ENCODE measurements around the gene STEEP1.
"Not testable (repeated sequence)": the region's sequence is repeated elsewhere in the genome, so short reads cannot be mapped to it uniquely, and the experiment has no call there.

STEEP1 gene

DNA sequence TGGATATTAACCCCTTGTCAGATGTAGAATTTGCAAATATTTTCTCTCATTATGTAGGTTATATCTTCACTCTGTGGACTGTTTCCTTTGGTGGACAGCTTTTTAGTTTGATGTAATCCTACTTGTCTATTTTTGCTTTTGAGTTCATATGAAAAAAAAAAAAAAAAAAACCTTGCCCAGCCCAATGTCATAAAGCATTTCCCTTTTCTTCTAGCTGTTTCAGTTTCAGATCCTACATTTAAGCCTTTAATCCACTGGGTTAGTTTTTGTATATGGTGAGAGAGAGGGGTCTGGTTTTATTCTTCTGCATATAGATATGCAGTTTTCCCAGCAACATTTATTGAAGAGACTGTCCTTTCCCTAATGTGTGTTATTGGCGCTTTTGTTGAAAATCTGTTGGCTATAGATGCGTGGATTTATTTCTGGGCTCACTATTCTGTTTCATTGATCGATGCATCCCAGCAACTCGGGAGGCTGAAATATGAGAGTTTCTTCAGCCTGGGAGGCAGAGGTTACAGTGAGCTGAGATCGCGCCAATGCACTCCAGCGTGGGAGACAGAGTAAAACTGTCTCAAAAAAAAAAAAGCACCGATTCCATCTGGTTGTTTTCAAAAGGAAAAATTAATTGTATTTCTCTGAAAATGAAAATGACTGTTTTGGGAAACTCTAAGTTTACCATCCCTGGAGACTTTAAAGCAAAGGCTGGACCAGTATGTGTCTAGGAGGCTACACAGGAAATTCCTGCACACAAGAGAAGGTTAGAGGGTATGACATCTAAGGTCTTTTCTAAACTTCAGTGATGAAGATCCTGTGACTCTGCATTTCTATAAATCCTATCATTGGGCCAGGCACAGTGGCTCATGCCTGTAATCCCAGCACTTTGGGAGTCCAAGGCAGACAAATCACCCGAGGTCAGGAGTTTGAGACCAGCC lies 35.6 kb downstream of the STEEP1 start:
- DNase-seq (ENCODE audit: low read depth in 2 of 2) = no peak

DNA sequence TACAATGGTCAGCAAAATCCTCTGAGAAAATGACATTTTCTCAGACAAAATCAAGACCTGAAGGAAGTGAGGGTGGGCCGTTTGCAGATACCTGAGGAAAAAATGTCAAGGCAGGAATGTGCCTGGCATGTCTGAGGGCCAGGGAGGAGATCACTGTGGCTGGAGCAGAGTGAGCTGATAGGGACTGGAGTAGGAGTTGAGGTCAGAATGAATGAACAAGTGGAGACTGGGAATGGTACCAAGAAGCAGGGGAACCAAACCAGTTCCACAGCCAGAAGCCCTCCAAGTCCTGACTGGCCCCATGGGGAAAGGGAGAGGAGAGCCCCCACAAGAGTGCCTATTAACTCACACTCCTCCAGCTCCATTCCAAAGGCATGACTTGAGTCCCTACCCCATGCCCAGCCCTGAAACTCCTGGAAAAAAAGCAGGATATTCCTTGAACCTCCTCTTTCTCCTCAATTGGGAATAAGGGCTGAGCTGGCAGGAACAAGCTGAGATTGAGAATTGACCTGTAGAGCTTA lies 41.5 kb downstream of the STEEP1 start:
- no peak for DNase-seq (ENCODE audit: low read depth in 2 of 2)

DNA sequence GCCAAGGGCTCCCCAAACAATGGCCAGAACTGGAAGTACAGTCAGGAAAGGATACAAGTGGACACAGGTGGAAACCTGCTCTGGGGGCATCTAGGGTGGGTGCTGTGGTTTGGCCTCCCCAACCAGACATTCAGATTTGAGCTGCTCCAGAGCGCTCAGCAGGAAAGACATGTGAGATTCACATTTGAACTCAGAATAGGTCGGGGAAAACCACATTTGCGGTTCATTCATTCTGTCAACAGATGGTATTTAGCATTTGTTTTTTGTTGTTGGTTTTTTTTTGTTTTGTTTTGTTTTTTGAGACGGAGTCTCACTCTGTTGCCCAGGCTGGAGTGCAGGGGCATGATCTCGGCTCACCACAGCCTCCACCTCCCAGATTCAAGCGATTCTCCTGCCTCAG lies 44.0 kb downstream of the STEEP1 start:
- no peak for DNase-seq (ENCODE audit: low read depth in 2 of 2)

DNA sequence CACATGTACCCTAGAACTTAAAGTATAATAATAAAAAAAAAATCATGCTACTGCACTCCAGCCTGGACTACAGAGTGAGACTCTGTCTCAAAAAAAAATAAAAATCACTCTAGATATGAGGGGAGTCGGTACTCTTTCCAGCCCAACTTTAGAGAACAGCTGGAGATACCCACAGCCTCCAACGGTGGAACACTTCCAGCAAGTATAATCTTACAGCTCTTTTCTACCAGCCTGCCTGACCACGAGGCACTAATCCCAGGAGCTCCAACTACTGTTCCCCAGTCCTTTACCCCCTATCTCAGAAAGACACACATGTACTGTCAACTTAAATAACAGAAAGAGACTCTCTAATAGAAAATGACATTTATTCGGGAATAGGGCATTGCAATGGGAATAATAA lies 46.8 kb downstream of the STEEP1 start:
- no peak for DNase-seq (ENCODE audit: low read depth in 2 of 2)

DNA sequence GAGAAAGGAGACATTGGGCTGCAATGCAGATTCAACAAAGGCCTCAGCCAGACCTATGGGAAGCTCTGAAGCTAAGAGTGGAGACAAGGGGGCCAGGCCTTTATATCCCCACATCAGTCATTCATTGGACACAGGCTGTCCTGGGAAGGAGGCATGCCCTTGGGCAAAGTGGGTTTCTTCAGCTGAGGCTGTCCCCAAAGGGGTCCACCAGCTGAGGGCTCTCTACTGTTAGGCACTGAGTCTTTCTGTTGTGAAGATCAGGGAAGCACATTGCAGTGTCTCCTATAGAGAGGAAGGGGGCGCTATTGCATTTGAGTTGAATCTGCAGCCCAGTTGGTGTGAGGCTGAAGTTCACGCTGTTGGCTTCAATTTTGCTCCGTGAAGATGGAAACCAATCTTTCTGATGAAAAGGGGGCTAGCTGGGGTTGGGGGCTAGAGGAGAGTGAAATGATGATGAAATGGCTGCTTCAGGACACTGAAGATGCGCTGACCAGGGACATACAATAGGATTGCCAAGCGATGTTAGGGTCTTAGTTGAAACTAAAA lies 49.0 kb downstream of the STEEP1 start:
- DNase-seq (ENCODE audit: low read depth in 2 of 2) = peak; percentile 1 to 4

DNA sequence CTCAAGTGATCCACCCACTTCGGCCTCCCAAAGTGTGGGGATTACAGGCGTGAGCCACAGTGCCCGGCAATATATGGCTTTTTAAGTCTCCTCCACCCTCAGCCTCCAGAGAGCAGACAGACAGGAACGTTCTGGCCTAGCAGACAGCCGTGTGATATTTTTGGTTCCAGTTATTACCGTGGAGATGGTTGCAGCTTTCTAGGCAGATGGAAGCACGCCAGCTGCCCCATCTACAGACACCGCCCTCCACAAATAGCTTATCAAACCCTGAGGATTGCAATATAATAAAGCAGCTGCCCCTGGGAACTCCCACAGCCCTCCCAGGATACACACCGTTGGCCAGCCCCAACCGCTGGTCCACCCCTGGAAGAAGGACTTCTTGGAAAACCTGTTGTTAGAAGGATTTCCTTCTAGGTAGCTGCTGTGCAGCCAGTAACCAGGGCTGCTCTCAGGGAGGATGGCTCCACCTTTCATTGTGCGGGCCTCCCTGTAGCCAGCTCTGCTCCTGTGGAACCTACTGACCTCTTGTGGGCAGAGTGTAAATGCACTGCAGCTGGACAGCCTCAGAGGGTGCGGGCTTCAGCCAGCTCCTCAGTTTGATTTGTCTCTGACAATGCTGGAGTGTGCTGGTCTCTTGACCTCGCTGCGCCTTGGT lies 52.9 kb downstream of the STEEP1 start:
- DNase-seq (ENCODE audit: low read depth in 2 of 2) = no peak

DNA sequence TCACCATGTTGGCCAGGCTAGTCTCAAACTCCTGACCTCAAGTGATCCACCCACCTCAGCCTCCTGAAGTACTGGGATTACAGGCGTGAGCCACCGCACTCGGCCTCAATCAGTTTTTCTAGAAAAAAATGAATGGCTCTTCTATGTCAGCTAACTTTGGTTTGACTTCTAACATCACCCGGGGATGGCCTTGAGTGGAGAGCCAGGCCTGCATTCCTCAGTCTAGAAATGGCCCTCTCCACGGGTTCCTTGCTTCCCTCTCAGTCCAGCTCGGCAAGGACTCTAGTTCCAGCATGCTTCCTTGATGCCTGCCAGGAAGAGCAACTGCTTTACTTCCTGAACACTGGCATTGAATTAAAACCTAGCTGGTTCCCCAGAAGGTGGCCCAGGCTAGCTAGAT lies 58.0 kb downstream of the STEEP1 start:
- no peak for DNase-seq (ENCODE audit: low read depth in 2 of 2)

DNA sequence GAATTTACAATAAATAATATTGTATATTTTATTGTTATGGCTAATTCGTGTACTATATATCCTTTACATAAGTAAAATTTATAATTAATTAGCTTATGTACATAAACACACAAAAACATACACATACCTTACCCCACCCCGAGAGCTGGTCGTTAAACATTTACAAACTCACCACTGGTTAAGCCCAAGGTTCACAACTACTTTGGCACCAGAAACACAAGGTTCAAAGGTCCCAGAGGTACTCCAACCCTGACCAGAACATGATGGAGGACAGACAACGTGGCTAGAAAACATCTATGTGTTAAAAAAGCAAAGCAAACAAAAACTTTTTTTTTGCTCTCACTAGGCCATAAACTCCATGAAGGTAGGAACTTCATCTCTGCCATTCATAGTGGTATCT lies 59.3 kb downstream of the STEEP1 start:
- no peak for DNase-seq (ENCODE audit: low read depth in 2 of 2)

DNA sequence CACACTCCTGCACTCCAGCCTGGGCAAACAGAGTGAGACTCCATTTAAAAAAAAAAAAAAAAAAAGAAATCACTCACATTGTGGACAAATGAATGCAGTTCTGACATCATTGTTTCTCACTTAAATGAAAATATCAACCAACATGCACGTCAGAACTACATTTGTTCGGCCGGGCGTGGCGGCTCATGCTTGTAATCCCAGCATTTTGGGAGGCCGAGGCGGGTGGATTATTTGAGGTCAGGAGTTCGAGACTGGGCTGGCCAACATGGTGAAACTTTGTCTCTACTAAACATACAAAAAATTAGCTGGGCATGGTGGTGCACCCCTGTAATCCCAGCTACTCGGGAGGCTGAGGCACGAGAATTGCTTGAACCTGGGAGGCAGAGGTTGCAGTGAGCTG lies 60.1 kb downstream of the STEEP1 start:
- not testable (repeated sequence) for DNase-seq (ENCODE audit: low read depth in 2 of 2)

DNA sequence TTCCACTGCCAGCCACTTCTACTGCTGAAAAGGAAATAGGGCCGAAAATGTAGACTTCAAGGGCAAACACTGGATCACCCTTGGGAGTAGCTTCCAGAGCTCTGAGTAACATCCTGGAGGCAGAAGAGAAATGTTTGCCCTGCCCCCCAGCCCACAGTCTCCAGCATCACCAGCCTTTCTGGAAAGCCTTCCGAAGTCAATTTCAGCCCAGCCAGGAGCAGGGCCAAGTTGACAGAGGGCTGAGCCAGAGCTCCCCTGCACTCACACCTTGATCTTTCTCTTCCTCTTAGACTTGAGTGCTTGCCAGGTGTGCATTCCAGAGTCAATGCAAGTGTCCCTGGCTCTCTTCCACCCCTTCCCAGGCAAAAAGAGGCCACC lies 61.7 kb downstream of the STEEP1 start:
- no peak for DNase-seq (ENCODE audit: low read depth in 2 of 2)

DNA sequence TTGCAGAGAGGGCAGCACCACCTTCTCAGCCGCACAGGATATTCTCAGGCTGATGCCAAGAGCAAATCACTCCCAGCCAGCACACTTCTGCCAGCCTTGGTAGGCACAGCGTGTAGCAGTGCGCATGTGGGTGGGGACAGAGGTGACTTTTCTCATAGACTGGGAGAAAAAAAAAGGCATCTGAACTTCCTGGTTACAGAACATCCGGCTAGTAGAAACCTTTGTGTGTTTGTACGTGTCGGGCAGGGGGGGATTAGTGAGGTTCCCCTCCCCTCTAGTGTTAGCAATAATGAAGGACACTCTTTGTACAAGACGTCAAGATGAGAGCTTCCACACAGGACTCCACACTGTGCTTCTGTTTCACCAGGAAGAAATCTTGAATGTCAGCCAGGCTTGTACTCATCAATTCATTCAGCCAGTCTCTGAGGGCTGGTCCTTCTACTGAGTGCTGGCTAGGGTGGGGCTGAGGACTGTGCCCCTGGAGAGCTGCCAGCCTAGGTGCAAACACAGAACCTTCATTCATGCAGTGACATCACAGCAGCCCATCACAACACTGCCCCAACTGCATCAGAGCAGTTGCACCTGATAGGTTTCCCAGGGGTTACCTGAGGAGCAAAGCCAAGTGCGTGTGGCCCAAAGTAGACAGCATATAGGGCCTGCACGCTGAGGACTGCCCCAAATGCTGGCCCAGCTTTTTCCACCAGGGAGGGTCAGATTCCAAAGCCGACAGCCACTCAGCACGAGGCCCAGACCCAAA lies 62.3 kb downstream of the STEEP1 start:
- DNase-seq (ENCODE audit: low read depth in 2 of 2) = no peak

DNA sequence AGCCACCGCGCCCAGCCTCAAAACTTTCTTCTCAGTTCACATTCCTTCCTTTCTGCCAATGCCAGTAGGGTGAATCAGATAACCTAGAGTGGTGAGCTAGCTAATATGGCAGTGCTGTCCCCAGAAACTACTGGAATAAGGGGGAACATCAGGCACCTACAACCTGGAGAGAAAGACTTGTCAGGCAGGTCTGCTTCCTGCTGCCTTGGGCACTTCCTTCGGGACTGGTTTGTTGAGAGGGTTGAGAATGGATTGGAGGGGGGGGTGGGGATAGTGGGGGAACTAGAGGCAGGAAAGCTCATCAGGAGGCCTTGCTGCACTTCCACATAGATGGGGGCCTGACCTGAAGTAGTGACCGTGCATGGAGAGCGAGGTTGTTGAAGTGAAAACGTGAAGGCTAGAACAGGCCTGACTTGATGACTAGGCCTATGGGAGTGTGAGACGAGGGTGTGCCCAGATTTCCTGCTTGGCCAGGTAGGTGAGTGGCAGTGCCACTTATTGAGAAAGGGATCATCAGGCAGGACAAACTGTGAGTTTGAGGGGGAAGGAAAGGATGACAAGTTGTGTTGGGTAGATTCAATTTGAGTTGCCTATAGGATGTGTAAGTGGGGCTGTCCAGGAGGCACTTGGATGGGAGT lies 63.6 kb downstream of the STEEP1 start:
- DNase-seq (ENCODE audit: low read depth in 2 of 2) = no peak

DNA sequence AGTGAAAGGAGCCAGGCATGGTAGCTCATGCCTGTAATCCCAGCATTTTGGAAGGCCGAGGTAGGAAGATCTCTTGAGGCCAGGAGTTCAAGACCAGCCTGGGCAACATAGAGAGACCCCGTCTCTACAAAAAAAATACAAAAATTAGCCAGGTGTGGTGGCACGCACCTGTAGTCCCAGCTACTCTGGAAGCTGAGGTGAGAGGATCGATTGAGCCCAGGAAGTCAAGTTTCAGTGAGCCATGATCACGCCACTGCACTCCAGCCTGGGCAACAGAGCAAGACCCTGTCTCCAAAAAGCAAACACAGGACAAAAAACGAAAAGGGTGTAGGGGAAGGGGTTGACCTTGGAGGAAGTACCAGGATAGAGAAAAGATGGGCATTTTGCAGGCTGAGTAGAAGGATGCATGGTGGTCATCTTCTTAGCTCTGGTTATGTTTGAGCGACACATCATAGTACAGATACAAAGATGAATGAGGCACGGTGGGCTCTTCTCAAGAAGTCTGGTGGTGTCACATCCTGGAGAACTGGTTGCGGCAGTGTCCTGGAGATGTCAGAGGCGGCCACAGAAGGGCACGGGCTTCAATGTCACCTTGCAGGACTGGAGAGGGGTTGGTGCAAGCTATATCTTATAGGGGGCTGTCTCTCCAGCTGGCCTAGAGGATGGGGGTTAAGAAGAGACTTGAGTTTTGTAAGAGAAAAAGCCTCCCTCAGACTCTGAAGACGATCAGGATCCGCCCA lies 65.0 kb downstream of the STEEP1 start:
- no peak for DNase-seq (ENCODE audit: low read depth in 2 of 2)

DNA sequence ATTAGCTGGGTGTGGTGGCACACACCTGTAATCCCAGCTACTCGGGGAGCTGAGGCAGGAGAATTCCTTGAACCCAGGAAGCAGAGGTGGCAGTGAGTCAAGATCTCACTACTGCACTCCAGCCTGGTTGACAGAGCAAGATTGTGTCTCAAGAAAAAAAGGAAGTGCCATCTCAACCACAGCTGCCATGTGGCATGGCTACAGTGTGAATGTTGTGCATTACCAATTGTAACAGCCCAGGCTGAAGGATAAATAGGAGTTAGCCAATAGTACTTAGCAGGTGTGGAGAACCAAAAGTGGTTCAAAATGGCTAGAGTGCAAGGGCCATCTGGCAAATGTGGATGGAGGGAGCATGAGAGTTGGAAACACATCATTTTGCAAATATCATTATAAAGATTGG lies 68.0 kb downstream of the STEEP1 start:
- DNase-seq (ENCODE audit: low read depth in 2 of 2) = no peak

DNA sequence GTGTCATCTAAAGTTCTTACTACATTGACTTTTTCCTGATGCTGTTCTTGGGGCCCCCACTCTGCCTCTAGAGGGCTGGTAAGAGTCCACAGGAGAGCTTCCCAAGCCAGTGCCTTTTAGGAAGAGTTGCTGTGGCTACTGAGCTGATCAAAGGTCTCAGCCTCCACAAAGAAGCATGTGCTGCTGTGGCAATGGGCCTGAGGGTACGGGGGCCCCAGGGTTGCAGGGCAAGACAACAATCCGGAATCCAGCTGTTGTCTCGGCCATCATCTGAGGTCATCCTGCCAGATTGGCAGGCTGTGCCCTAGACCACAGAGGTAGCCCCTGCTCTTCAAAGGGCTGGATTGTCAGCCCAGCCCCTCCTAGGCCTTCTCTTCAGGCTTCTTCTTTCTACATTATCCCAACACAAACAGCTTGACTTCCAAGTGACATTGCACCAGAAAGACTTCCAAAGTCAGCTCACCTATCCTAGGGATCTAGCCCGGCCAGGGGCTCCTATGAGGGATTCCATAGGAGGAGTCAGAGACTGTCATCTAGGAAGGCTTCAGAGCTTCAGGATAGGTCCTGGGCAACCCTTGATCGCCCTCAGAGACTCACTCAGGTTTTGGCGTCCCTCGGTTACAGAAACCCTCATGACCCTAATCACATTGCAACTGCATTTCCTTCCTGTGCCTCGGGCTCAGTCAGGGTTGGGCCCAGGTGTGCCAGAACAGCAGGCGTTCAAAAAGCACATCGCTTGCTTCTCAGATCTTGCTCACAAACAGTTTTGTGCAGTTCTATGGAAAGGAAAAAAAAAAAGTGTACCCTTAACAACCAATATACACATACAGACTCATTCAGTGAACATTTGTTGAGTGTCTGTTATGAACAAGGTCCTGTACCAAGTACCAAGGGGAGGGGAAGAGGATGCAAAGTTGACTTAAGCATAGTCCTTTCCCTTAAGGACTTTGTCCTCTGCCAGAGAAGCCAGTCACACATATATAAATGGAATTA lies 69.2 kb downstream of the STEEP1 start:
- DNase-seq (ENCODE audit: low read depth in 2 of 2) = no peak

DNA sequence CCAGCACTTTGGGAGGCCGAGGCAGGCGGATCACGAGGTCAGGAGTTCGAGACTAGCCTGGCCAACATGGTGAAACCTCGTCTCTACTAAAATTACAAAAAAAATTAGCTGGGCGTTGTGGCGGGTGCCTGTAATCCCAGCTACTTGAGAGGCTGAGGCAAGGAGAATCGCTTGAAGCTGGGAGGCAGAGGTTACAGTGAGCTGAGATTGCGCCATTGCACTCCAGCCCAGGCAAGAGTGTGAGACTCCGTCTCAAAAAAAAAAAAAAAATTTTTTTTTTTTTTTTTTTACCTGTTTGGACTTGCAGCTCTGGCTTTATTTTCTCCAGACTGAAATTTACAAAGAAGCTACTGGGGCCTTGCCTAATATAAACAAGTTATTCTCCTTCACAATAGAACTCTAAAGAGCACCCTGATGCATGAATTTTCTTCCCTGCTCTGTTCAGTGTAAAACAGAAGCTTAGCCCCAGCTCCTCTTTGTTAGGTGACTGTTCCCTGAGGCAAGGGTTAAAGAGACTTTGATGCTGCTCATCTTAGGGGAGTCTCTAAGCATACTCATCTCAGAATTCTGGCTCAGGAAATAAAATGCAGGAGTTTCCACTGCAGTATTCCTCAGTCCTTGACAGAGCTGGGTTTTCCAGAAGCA lies 71.2 kb downstream of the STEEP1 start:
- DNase-seq (ENCODE audit: low read depth in 2 of 2) = not testable (repeated sequence)

DNA sequence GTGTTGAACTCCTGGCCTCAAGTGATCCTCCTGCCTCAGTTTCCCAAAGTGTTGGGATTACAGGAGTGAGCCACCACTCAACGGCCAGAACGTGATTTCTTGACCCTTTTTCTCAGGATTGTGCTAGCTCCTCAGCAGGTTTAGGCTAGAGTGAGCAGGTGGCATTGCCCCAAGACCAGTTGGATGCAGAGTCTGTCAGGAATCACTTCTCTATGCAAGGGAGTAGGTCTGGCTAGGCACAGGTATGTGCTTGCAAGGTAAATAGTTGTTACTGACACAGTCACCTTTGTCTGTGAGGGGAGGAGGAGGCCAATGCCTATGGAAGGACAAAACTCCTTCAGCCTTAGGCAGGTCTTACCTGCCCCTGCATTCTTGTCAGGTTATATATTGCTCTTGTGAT lies 72.7 kb downstream of the STEEP1 start:
- DNase-seq (ENCODE audit: low read depth in 2 of 2) = no peak

DNA sequence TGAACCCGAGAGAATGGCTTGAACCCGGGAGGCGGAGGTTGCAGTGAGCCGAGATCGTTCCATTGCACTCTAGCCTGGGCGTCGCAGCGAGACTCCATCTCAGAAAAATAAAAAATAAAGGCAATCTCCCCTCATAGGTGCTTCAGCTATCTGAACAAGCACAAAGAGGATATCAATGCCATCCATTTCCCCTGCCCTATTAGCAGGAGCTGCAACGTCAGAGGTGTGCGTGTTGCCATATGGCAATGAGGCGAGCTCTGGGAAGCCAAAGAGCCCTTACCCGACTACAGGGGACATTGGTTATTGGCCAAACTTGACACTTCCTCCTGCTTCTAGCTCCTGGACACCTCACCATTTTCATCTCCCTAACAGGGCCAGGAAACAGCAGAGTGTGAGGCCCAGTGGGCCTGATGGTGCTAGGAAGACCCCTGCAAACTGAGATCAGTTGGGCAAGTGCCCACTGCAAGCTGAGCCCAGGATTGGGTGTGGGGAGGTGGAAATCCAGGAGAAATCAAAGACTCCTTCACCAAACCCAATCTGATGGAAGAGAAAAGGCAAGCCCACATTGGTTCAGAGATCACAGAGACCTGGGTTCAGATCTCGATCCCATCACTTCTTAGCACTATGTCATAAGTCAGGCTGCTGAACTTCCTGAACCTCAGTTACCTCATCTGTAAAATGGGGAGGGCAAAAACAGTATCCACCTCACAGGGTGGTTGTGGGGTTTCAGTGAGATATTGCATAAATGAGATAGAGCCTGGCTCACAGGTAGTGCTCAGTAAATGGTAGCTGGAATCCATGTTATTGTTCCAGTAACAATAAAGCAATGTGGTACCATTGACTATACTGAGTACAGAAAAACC lies 75.8 kb downstream of the STEEP1 start:
- no peak for DNase-seq (ENCODE audit: low read depth in 2 of 2)
